Stimulated activated CD8-positive, alpha-beta memory T cell treated with anti-CD3 and anti-CD28 coated beads, Interleukin-15, amount 100 ng/mL, for 4 hours (primary cell): Measurements from ENCODE around the gene DNER.

Experiments
- DNase-seq, 2 donors: peaks; one replicate each; pipeline ENCODE4 v3.0.0-alpha.2; 2020; ENCODE audit warnings: low read depth in 2 of 2

Gene DNER

DNA sequence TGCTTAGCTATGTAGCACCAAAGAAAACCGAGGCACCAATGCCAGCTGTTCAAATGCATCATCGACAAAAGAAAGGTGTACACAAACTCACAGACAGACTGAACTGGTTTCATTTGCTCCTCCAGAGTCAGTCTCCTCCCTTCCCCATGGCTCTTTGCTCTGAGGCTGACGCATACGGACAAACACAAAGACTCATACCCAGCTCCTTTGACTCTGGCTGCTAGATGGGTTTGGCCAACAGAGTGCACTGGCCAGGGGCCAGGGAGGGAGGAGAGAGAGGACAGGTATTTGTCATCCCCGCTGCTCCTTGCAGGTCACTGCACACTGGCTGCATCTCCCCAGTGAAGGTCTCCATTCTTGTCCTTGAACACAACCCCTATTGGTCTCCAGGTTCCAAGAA, 40.7 kb downstream of the DNER start:
- no peak for DNase-seq

DNA sequence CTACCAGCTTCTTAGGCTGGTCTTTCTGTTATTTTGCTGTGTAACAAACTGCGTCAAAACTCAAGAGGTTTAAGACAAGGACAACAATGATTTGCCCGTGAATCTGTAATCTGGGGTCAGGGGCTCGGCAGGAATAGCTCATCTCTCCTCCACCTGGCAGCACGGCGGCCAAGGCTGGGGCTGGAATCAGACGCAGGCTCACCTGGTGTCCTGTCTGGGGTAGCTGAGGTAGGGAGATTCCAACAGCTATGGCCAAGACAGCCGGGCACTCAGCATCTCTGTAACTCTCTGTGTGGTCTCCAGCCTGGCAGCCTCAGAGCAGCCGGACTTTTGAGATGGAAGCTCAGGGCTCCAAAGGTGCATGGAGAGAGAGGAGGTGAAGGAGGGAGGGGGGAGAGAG, 42.3 kb downstream of the DNER start:
- no peak for DNase-seq

DNA sequence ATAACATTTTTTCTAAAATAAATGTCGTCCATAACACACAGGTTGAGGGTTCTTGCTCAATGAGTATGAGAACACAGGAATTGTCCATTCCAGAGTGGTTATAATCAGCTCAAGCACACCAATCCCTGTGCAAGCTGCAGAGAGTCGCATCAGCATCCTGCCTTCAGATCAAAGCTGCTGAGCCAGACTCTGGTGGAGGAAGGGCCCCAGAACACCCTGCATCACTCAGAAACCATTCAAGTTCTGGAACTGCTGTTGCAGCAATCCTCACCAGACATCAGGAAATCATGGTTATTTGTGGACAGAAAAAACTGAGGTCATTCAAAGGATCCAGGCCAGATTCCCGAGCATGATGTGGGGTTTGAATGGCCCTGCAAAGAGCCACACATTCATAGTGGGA, 44.5 kb downstream of the DNER start:
- no peak for DNase-seq

DNA sequence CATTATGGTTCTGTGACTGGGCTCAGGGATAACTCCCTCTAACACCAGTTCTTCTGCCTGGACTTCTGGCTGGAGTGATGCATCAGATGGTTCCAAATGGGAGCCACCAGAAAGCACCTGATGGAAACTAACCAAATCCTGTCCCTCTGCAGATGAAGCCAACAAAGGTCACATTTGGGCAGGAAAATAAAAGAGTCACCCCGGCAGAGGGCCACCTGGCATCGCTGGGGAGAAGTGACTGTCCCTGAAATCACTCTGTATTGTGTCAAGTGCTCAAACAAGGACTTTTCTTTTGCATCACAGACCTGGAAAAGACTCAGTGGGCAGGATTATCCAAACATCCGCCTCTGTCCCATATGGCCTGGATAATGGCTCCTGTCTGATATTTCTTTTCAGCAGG, 47.5 kb downstream of the DNER start:
- no peak for DNase-seq

DNA sequence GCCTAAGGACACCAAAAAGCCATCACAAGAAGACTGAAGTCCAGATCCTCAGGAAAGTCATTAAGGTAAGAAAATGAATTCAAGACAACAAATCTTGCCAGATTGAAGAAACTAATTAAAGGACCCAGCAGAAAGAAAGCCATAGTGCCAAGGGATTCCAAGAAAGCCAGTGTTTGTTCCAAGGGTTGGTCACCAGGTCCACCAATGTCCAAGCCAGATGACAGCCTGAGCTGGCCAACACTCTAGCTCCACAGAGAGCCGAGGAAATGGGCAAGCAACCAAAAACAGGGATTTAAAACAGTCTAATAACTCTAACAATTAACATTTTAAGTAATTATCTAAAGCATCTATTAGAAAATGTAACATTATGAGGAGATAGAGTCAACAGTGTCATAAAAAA, 49.2 kb downstream of the DNER start:
- DNase-seq: no peak

DNA sequence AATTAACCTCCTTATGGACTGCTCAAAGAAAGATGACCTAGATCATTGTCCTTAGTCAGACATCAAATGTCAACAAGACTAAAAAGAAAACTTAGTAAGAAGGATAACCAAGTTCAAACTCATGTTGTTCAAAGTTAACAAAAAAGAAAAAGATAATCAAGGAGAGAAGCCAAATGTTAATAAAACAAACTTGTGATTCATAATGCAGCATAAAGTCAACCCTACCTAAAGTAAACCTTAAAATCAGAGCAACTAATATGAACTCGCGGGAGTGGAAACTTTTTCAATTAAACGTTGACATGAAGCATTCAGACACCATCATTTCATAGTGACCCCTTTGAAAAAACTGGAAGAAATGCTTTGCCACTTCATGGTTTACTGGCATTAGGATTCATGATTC, 52.9 kb downstream of the DNER start:
- no peak for DNase-seq

DNA sequence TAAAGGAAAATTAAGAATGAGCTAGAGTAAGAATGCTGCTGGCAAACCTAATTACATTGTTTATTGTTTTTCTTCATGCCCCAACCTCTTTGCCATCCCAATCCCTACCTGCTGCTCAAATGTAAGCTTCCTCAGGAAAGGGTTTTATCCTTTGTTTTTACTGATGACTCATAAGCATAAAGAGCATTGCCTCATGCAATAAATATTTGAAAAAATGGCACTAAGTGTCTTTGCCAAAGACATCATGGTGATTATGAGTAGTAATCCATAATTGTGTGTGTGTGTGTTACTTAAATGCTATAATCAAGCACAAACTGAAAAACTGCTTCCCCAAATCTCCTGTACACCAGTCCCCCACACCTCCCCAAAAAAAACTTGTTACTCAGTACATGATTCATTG, 53.4 kb downstream of the DNER start:
- DNase-seq: no peak

DNA sequence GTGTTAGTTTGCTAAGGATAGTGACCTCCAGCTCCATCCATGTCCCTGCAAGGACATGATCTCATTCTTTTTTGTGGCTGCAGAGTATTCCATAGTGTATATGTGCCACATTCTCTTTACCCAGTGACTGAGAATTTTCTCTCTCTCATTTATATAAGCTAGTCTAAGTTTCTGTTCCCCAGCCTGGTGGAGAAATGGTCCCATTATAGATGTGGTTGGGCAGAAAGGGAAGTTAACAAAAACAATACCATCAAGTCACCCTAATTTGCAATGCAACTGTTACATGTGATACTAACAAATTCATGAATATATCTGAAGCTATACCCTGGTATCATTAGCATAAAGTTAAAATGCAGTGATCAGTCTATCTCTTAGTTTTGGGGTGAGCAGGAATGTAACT, 54.0 kb downstream of the DNER start:
- DNase-seq: no peak

DNA sequence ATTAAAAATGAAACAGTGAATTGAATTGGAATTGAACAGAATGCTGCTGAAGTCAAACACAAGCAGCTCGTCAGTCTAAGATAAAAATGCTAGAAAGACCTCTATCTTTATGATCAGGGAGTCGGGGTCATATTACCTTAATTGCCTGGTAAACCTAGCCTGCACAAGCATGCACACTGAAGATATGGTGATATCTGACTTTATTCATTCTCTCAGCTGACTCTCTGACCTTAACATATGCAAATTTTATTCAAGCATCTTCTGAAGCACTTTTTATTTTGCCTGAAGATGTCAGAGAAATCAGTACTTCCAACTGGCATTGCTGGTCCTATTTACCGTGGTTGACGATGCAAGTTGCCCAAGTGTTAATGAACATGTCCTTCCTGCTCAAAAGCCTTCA, 56.4 kb downstream of the DNER start:
- DNase-seq: no peak

DNA sequence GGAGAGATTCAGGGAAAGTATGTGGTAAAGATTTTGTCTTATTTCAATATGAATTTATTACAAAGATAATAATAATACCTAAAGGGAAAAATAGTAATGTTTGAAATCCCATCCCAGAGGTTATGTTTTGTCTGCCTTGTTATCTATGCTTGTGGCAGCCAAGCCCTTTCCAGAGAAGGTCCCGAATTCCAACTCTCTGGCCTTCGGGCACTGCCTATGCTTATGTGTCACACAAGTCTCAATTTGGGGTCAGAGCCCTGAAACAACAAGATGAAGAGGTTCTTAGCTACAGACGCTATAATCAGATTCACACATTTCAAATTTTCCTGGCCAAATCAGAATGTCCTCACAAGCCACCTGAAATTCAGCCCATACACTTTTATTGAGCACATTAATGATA, 59.9 kb downstream of the DNER start:
- DNase-seq: no peak

DNA sequence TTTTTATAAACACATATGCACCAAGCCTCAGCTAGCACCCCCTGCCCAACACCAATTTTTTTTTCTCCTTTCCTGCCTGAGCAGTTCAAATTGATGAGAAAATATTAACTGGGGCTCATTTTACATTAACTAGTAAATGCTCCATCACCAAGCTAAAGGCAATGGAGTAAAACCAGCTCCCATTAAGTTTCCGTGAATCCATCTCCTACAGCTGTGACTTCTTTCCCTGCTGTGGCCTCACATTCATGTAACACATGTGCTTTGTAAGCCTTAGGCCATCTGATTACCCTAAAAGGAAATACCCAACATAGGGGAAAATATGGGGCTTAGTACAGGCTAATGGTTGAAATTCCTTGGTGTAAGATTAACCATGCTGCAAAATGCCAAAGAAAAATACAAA, 60.8 kb downstream of the DNER start:
- DNase-seq: no peak

DNA sequence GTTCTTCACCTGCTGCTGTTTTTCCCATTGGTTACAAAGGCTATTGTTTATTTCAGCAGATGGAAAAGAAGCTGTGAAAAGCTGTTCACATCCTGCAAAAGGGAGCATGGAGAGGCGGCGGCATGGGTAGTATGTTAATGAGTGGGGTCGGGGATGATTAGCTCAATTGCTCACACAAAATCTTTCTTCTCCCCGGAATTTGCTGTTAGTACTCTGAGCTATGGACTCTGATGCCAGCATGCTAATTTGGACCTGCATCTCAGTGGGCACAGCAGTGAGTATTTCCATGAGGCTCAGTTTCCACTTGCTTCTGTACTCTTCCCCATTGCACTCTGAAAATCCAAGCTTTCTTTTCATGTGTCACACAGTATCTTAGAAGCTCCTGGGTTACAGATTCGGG, 61.6 kb downstream of the DNER start:
- DNase-seq: no peak

DNA sequence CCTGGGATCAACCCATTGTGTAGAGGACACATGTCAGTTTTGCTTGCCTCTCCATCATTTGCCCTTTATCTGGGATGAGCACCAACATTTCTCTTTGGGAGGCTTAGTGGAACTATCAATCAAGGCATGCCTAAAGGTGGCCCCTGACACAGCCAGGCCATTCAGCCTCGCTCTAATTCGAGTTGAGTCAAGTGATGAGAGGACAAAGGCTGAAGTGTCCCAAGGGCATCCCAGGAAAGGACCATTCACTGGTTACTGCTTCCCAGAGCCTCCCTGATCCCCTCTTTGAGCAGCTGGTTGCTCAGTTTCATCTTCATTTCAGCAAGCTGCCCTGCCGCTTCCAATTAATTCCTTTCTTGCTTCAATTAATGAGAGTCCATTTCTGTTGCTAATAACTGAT, 63.5 kb downstream of the DNER start:
- DNase-seq: no peak

DNA sequence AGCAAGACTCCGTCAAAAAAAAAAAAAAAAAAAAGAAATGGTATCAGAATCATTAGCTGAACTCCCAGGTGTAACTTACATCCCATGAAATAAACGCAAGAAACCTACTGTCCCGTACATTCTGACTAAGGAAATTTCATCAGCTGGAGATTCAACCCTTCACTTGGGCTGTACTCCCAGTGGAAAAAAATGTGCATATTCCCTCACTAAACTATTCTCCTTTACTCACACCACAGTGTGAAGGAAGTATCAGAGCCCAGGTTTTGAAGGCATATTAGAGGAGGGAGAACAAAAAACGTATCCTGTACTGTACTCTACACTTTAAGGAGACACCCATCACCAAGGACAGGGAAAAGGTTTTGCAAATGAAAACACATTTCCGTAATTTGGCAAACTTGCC, 64.3 kb downstream of the DNER start:
- no peak for DNase-seq

DNA sequence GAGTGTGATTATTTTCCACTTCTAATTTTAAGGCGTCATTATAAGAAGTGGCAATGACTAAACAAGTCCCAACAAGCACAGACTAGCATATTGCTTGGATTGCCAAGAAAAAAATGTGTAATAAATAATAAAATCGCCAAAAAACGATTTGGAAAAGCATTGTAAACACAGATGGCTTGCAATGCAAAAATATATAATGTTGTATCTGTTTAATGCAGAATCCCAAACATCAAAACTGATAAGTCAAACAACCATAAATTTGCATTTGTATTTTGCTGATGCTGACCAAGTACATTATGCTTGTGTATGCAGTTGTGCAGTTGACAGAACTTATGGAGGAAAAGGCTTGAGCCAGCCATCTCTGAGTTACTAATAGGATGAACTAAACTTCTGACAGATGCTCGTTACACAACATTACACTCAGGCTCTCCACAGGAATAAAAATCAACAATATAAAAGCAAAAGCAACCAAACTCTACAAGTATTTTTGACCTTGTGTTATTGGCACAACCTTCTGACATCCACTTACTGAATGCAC, 68.1 kb downstream of the DNER start:
- no peak for DNase-seq

DNA sequence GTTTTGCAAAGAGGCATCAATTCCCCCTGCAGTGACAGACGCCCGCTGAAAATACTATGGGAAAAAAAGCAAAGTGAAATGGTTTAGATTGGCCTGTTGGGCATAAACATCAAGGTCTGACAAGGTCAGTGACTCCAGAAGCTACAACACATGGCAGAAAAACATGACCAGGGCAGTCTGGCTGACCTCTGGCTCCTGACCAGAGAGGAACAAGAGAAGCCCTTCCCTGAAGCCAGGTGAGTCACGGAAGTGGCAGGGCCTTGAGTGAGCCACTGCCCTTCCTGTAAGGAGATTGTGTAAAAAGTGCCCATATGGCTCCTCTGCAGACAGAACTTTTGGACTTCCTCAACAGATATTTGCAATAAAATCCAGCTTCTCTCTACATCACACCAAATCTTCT, 72.0 kb downstream of the DNER start:
- DNase-seq: no peak

DNA sequence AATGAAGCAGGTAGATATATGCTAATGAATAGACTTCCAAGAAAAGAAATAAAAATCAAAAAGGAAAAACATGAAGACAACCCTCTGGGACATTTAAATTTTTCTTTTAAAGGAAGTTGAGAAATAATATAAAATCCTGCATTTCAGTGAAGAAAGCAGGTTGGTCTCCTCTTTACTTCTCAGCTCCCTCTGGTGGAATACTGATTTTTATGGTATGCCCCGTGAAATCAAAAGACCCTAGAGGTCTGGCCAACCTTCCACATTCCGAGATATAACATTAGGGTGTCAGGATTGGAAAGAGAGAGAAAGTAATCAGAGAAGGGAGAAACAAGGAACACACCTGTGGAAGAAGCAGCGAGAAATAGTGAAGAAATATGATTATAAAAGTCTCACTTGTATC, 72.7 kb downstream of the DNER start:
- DNase-seq: no peak

DNA sequence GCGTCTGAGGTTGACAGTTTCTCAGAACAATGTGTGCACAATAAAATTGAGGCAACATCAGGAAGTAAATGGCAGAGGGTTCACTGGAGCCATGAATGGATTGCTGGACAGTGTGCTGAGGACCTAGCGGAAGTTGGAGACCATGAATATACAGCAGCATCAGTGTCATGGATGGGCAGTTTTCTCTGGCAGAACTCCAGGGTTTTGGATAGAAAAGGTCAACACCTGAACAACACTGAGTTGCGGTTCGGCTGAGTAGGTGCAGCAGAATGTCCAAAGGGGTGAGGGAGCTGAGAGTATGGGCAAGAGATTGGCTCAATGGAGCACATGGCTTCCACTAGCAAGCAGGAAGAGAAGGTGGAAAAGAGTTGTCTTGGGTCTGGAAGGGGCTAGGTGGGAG, 73.7 kb downstream of the DNER start:
- no peak for DNase-seq

DNA sequence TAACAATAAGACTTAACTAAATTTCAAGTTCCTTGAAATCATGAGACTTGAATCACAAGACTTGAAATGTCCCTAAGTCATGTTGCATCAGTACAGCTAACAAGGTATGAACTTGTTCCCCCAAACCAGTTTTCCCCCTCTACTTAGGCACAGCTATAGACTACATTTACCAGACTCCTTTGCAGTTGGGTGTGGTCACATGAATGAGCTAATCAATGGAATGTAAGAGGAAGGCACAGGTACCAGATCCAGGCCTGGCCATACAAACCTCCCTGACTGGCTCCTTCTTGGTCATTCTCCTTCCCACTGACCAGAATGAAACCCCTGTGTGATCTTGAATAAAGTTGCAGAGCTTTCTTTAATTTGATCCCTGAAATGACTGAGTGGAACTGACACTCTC, 77.8 kb downstream of the DNER start:
- no peak for DNase-seq

DNA sequence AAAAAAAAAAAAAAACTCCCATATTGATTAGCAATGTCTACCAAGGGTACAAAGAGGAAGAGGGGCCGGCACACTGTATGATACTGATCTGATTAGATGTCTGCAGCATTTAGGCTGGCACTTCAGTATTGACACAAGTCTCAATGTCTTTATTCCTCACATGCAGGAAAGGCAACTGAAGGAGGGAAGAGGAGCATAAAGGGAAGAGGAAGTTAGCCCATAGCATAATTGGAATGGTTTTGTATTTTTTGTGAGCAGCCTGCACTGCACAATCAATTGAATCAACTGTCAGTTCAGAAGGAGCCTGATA, 79.0 kb downstream of the DNER start:
- no peak for DNase-seq

DNA sequence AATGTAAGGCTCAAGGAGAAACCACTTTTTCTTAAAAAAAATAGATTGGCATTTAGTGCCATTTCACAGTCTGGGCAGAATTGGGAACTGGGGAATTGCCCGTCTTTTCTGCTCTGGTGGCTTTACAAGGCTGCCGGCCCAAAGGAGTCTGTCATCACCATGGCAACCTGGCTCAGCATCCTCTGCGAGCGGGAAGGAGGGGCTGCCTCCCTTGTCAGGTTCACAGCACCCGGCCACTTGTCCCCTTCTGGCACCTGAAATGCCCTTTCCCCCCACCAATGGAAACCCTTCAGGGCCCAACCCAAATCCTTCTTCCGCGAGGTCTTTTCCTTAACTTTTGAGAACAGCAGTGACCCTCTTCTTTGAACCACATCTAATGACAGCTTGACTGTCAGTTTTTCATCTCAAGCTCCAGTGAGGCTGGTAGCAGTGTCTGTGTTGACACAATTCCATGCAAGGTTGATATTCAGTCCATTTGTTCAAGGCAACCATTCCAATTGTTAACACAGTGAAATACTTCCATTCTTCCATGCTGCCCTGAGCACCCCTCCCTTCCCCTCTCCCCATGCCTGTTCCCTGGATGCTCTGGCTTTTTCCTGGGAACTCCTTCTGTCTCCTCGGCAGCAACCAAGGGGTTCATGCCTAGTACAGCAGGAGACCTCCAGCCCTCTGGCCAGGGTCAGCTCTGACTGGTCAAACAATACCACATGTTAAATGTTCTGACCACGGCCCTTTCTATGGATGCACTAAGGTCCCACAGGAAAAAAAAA, 79.6 kb downstream of the DNER start:
- no peak for DNase-seq

DNA sequence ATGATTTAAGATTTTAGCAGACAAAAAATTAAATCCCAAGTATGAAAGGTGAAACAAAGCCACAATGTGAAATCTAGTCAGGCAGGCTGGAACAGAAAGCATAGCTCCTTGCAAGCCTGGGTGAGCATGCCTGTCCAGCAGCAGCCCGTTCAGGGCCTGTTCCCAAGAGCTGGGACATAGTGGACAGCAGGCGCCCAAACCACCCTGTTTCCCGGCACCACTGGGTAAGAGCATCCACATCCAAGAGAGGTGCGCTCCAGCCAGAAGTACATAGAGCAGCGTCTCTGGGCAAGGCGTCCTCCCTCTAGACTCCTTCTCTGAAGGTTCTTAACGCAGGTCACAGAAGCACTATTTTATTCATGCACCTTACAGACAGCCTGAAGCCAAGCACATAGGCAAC, 80.8 kb downstream of the DNER start:
- no peak for DNase-seq

DNA sequence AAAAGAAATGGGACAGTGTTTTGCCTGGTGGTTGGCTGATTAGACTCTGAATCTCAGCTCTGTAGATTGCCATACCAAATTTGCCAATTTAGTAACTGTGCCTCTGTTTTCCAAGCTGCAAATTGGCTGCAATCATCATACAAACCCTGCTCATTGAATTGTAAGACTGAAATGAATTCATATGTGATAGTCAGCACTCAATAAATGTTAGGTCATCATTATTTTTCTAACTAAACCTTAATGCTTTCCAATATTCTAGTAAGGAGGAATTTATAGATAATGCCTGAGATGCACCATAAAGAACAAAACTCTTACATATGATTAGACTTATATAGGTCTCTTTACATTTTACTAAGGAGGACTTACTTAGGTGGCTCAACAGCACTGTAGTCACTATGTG, 85.3 kb downstream of the DNER start:
- DNase-seq: no peak

DNA sequence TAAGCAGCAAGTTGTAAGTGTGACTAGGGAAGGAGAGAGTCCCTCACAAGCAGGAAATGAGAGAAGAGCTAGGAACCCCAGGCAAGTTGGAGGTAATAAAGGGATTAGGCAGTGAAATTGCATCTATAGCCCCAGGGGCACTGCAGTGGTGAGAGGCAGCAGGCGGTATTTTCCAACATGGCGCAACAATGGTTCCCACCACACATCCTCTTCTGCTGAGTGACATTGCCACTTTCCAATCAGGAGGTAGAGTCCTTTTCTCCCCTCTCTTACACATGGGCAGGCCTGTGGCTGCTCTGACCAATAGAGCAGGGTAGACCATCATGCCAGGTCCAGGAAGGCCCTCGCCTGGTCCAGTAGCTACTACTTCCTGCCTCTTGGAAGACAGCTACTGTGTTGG, 86.6 kb downstream of the DNER start:
- no peak for DNase-seq
